PFSK-1 (cell line): Measurements from ENCODE around the gene PCDHB5.

Experiments used
- SIN3A ChIP-seq: IDR thresholded peaks from 2 replicates; pipeline ENCODE4 v1.6.1; 2012; ENCODE audit warnings: mild to moderate bottlenecking, low read length, moderate library complexity, borderline replicate concordance; ENCODE audit not compliant: insufficient read depth
- TAF1 ChIP-seq: IDR thresholded peaks from 2 replicates; pipeline ENCODE4 v1.6.1; 2012; ENCODE audit warnings: low read length, control low read depth, borderline replicate concordance; ENCODE audit not compliant: insufficient read depth

- TF ChIP-seq SIN3A (no peak), TAF1 (no peak)
These were observed 33.9 kb upstream of the PCDHB5 start for GRCh38 chr5:141101059-141101458.
